SK-N-MC (cell line): ENCODE results near the gene SBF2.

Experiments
- EZH2 ChIP-seq: fragments of 200-600 bp; sonication (generic); IDR thresholded peaks from one replicate; pipeline ENCODE4 v1.6.1; 2017; ENCODE audit warnings: antibody characterized with exemption
- POLR2AphosphoS5 ChIP-seq: IDR thresholded peaks from 2 replicates; pipeline ENCODE4 v1.6.1; 2012; ENCODE audit warnings: mild to moderate bottlenecking, low read depth, low read length, borderline replicate concordance

- no peak for TF ChIP-seq POLR2AphosphoS5
- no peak for TF ChIP-seq EZH2
Measured at GRCh38 chr11:10097615-10098014, 196.4 kb downstream of the SBF2 start.
